Fibroblast of the aortic adventitia (primary cell): Measurements from ENCODE around the gene NET1. TPM values are rescaled to one million over a fixed set of nuclear protein-coding genes. Genes with fewer than 3 reads are reported as not detected.

Source experiments
- DNase-seq: peaks from one replicate; pipeline ENCODE4 v3.0.0-alpha.2; 2010; ENCODE audit warnings: low read depth
- H3K4me3 ChIP-seq: 2 replicates; pipeline ENCODE4 v1.5.1; 2011; ENCODE audit warnings: low read depth, mild to moderate bottlenecking, control low read depth, low read length, moderate library complexity
- CTCF ChIP-seq: IDR thresholded peaks from 2 replicates; pipeline ENCODE4 v1.5.1; 2011; ENCODE audit warnings: mild to moderate bottlenecking, low read length, control low read depth, inconsistent platforms; ENCODE audit not compliant: insufficient read depth
- total RNA-seq: library from RNA; depleted of rRNA; stranded (reverse); fragments of >200 nt; gene quantifications from 2 replicates; pipeline ENCODE4 v1.2.3, GENCODE V29; 2012; ENCODE audit warnings: low replicate concordance

NET1 gene
- total RNA-seq, 1 donor, result 33.9 TPM

- no peak for DNase-seq
- no peak overlapping the region for H3K4me3 ChIP-seq
- TF ChIP-seq CTCF, result no peak
Measured at GRCh38 chr10:5482016-5482415, 69.7 kb downstream of the NET1 start.

- peak; percentile 16 for DNase-seq
- no peak overlapping the region for H3K4me3 ChIP-seq
- no peak for TF ChIP-seq CTCF
Measured at GRCh38 chr10:5484205-5484604, 71.8 kb downstream of the NET1 start.

- TF ChIP-seq CTCF, result no peak
- H3K4me3 ChIP-seq, result no peak overlapping the region
- DNase-seq, result no peak
Measured at GRCh38 chr10:5485290-5485689, 72.9 kb downstream of the NET1 start.

- DNase-seq, result no peak
- TF ChIP-seq CTCF, result no peak
- no peak overlapping the region for H3K4me3 ChIP-seq
Measured at GRCh38 chr10:5485948-5486852, 73.8 kb downstream of the NET1 start.

GRCh38 chr10:5486853-5487235, 74.5 kb downstream of the NET1 start:
- no peak for DNase-seq
- TF ChIP-seq CTCF, result no peak
- H3K4me3 ChIP-seq, result no peak overlapping the region

GRCh38 chr10:5488272-5489161, 76.2 kb downstream of the NET1 start:
- no peak for DNase-seq
- H3K4me3 ChIP-seq, result no peak overlapping the region
- no peak for TF ChIP-seq CTCF
